ENCODE results near the gene FST.

GRCh38 chr5:53503562-53504218, 23.3 kb downstream of the FST start:
- TF ChIP-seq POLR2AphosphoS5 (IDR thresholded peaks at IDR 0.05; ENCODE audit: borderline replicate concordance, low read depth, low read length) (no peak), EZH2 (IDR thresholded peaks at IDR 0.05) (no peak)

Measured in SK-N-MC (cell line).